NCI-H2196 treated with DMSO at 0.1 percent for 48 hours (cell line): ENCODE measurements around the gene F13A1.

Experiments
- DNase-seq: peaks from one replicate; lab custom pipeline; 2025; ENCODE audit not compliant: unreplicated experiment; lab: John Stamatoyannopoulos, UW

The F13A1 gene

DNA sequence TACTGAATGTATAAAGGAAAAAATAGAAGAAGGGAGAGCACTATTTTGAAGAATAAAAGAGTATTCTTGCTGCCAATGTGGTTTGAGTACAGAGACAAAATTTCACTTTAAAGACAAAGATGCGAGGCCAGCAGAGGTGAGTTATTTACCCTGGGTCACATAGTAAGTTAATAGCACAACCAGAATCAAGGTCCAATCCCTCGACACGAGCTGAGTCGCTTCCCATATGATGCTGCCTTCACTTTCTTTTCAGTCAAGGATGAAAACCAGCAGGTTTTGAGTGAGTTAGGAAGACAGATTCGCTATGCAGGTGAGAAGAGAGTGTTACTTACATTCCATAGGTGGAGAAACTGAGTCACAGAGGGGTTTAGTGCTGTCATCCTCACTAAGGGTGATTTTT is 75.8 kb downstream of the F13A1 start:
- no peak for DNase-seq

DNA sequence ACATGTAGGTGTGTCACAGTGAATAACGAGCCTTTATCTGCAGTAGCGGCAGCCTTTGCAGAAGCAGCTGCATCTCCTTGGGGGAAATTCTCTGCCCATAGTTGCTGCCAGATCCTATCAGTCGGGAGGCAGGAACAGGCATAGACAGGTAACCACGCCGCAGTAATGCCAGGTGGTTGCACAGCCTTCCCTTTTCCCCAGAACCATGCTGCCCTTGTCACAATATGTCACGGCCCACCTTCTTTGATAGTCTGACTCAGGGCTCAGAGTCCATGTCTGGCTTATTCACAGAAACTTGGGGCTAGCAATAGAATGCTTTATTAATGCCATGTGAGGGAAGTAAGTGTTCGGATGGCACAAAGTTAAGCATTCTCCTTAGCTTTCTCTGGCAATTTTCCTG is 76.6 kb downstream of the F13A1 start:
- no peak for DNase-seq

DNA sequence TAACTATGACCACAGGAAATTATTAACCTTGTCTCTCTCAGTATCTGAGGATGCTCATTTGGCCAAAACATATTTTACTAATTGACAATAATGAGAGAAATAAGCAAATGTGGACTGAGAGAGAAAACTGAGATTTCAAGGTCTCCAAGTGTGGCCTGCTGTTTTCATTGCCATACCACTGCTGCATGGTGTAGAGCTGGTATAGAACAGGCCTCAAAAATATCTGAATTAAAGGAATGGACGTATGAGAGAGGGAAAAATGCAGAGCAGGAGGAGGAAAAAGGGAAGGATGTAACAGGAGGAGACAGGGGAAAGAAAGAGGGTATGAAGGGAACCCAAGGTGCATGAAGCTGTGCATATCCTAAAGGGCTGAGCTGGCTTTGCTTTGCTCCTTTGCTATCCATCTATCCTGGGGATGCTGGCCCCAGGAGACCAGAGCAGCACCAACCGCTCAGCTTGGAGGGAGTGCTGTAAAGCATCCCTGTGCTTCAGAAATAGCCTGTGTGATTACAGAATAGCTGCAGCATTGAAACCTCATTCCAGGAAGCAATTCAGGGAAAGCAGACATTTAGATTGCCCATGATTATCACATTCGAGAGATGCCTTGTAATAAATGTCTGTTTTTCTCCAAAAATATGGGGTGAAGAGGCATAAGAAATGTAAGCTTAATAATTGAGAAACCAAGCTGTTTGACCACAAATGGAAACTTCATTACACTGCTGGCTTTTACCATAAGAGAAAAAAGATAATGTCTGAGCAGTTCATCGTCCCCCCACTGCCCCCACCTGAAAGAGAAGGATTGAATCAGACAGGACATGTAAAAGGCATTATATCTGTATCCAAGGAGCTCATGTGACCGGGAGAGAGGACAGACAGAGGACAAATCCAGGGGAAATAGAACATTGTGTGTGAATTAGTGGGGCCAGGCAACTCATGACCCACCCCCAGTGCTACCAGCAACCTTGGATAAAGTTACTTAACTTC is 80.6 kb downstream of the F13A1 start:
- no peak for DNase-seq

DNA sequence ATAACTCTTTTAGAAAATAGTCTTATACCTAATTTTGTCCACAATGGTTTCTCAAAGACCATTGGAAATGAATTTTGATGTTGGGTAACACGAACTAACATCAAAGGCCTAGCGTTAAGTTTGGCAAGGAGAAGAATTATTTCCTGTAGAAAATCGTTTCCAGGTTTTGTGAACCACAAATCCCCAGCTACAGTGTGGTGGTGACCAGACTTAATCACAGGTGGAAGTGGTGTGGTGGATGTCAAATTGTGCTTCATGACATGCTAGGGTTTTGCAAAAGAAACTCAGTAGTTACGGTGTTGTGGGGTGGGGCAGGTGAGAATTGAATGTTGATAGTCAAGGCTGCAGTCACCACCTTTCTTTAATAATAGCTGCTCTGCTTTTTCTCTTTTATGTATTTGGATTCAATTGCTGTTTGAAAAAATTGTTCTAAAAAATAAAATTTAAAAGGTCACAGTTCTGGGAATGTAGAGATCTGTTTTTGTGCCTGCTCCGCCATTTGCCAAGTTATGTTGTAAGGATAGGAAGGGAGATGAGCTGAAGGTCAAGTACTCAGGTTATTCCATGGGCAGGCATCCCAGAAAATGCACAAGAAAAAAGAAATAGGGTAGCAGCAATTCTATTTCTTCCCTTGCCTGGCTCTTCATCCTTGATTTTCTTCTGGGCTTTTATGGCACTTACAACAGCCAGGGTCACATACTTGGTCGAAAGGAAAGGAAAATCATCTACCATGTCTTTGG is 83.6 kb downstream of the F13A1 start:
- no peak for DNase-seq

DNA sequence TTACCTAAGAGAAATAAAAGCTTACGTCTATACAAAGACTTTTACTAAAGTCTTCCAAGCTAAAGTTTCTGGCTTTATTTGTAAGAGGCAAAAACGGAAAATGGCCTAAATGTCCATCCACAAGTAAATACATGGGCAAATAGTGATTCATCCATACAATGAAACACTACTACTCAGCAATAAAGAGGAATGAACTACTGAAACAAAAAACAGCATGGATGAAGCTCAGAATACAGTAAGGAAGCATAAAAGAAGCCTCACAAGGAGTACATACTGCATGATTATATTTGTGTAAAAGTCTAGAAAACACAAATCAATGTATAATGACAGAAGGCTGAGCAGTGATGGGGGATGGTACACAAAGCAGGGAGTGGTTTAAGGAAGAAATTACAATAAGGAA is 84.7 kb downstream of the F13A1 start:
- no peak for DNase-seq

DNA sequence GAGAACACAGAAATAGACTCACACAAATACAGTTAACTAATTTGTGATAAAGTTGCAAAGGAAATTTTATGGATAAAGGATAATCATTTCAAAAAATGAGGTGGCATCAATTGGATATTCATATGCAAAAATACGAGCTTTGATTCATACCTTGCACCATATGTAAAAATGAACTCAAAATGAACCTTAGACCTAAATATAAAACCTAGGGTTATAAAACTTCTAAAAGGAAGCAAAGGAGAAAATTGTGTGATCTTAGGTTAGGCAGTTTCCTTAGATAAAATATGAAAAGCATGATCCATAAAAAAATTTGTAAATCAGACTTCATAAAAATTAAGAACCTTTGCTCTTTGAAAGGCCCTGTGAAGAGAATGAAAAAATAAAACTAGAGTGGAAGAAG is 85.5 kb downstream of the F13A1 start:
- DNase-seq = no peak

DNA sequence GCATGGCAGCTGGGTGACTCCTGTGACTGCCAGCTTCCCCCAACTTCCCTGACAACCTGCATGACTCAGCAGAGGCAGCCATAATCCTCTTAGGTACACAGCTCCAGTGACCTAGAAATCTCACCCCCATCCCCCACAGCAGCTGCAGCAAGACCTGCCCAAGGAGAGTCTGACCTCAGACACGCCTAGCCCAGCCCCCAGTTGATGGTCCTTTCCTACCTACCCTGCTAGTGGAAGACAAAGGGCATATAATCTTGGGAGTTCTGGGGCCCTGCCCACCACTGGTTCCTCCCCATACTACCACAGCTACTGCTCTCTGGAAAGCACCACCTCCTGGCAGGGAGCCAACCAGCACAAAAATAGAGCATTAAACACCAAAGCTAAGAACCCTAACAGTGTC is 90.2 kb downstream of the F13A1 start:
- no peak for DNase-seq

DNA sequence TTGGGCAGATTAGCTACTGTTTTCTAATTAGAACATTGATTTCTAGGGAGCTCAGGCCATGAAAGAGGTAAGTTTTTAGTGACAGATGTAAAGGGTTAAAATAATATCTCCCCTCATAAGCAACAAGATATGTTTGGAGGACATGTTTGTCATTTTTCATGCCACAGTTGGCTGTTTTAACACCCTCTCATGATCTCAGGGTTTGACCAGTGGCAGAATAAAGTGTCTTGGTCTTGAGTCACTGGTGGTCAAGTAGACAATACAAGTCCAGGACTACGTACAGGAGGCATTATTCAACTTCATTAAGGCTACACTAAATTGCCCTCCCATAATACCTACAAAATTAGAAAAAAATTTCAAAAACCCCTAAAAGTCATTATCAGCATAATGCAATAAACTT is 92.6 kb downstream of the F13A1 start:
- DNase-seq = no peak

DNA sequence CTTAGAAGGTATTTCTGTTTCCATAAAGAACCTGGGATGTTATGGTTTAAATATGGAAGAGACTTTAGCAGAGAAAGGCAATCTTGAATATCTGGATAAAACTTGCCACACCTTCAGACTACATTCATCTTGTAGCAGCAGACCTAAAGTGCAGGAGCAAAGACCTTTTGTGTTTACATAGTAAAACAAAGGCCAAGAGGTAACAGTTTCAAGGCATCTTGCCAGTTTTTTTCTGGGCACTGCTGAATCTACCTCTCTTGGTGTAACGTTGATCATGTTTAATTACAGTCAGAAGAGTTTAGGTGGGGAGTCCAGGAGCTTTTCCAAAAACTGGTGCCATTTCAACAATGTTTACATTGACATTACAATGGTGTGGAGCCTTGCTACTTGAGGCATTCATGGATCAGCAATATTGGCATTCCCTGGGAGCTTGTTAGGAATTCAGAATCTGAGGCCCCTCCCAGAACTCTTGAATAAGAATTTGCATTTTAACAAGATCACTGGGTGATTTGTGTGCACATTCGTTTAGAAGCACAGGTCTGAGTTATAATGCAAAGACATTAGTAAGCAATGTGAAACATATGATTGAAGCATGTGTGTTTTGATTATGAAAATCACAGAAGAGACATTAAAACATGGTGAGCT is 94.5 kb downstream of the F13A1 start:
- no peak for DNase-seq

DNA sequence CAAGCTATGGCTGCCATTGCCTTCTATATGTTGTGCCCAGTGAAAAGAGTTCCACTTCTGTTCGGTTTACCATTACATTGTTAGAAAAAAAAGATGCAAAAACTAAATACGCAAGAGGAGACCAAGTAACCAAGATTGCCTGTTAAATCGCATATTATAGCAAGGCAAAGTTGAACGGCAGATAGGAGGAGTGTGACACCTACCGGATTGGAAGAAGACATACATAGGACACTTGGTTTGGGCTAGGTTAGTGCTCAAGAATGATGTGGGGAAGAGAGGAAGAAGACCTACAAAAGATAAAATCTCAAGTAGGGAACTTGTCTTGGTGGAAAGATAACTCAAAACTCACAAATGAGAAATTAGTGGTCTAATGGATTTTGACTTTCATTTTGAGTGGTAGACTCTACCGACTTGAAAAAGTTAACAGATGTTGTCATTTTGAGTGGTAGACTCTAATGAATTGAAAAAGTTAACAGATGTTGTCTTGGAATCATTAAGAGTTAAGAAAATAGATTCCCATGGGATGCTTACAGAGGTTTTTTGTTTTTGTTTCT is 95.5 kb downstream of the F13A1 start:
- no peak for DNase-seq

DNA sequence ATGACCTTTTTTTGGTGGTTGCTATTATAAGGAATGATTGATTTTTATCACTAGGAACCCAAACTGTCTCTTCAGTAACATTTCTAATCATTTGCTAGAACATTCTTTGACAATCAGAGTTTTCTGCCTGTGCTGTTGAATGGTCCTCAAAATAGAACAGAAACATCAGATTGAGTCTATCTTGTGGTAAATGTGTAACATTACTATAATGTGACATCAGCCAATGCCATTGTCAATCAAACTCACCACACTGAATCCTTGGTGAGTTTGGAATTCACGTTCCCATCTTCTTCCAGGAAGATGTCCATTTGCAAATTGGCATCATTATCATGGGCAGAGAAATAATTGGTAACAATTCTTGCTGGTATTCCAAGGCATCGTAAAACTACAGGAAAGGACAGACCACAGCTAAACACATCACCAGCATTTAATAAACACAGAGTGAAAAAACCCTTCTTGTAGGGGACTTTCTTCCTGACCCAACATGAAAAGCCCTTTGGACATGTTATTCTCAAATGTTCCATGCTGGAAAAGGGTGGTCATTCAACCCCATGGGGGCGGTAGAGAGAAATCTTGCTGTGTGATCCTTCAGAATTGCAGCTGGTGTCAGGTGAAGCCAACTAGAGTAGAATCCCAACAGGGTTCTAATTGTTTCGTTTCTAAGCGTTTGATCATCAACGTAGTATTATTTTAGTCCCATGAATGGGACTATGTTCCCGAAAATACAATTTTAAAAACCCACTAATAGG is 98.5 kb downstream of the F13A1 start:
- DNase-seq = no peak

DNA sequence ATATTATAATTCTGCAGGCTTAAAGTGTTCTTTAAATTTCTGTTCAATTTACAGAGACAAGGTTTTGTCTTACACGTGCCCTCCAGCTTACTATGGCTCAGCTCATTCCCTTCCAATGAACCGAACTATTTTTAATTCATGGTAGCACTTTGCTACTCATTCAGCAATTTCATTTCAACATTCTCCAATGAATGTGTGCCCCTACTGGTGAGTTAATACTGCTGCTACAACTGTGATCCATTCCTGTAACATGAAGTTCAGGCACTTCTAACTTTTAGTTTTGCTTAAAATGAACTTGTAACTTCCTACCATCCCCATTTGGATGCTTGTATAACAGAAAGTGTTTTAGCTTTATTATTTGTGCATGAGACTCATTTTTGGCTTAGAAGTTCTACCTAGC is 99.7 kb downstream of the F13A1 start:
- no peak for DNase-seq

DNA sequence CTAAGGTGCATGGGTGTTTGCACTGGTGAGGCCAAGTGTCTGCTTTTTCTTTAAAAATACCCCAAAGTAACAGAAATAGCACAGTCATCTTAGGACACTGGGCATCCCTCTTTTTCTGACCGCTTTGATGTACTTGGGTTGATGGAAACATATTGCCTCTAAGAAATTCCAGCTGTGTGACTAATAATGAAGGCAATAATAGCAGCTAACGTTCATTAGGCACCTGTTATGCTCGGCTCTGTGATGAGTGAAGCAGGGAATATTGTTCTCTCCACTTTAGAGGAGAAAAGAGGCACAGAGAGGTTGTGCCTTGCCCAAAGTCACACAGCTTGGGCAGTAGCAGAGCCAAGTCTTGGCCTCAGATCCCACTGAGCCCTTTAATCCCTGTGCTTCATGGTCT is 100.7 kb downstream of the F13A1 start:
- no peak for DNase-seq

DNA sequence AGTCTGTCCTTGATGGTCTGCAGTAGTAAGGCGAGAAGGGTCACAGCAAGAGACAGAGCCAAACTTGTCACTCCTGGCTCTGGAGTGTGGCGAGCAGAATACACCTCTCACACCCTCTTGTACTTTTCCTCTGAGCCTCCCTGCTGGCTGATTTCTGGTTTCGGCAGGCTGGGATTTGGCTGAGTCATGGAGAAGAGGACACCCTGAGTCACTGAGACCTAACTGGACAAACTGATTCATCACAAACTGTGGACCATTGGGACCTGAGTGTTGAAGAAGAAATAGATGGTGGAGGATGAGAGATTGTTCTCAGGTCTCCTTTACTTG is 101.7 kb downstream of the F13A1 start:
- DNase-seq = no peak

DNA sequence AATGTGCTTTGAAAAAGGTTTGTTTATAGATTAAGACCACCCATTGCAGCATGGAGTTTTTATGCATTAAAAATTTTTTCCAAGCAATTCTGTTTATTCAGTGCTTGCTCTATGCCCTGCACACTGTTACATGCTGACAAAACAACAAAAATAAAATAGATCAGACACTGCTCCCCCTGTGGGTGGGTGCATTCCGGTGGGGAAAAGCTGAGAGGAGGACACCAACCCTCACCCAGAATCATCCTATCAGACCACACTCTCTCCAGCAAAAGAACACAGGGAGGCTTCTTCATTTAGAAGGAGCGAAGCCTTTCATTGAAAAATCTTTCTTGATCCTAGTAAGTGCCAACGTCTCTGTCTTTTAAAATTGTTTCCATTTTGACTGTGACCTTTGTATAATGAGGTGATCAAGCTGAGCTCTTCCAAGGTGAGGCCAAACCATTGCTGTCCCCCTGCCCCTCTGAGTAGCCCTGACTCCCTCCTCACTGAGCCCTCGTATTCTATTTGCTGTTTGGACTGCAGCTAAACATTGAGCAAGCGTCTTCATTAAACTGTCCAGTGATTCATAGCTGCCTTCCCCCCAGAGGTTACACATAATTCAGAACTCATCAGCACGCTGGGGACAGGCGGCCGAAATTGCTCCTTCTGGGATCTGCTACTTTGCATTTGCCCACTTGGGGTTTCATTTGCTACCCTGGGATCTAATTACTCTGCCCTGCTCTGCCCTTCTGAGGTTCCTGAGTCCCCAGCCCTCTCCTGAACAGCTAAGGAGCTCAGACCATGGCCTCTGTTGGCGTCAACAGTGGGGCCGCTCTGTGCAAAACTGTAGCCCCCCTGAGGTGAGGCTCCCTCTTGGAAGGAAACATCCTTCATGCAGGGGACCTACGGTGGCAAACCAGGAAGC is 102.4 kb downstream of the F13A1 start:
- no peak for DNase-seq

DNA sequence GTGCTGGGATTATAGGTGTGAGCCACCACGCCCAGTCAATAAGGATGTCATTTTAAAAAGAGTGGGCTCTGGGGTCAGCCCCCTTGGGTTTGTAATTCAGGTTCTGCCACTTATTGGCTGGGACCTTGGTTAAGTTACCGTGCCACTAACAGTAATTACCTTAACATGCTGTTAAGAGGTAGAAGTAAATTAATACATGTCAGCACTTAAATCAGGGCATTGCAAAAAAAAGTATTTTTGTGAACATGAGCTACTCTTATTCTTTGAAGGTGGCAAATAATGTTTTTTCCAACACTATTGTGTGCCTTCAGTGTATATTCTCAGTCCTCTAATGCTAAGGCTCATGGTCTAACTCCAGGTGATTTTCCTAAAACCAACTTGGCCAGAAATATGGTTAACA is 109.5 kb downstream of the F13A1 start:
- DNase-seq = no peak

DNA sequence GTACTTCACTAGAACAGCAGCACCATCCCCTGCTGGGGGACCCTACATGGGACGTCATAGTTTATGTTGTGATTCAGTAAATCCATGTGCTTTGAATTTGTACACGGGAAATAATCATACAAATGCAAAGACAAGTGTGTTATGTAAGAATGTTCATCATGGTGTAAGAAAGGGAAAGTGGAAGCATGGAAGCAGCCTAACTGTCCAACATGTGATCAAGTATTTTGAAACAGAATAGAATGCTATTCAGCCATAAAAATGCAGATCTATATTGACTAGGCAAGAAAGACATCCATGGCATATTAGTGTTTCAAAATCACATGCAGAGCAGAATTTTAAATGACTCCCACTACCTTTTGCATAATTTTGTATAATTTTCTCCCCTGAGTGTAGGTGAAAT is 117.6 kb downstream of the F13A1 start:
- DNase-seq = no peak

DNA sequence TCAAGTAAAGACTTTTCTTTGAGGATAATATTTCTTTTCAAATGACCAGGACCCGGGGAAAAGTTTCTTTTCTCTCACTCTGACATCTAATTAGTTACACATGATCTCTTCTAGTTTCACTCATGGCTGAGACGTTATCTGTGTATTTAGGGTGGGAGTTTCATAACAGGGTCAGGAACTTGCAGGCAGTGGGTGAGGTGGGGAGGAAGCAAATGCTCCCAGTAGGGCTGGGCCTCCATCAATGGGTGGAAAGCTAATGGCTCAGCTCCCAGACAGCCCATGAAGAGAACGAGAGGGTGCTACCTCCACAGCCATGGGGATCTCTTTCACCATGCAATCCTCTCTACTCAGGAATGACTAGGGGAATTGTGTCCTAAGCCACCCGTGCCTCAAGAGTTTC is 119.3 kb downstream of the F13A1 start:
- DNase-seq = no peak

DNA sequence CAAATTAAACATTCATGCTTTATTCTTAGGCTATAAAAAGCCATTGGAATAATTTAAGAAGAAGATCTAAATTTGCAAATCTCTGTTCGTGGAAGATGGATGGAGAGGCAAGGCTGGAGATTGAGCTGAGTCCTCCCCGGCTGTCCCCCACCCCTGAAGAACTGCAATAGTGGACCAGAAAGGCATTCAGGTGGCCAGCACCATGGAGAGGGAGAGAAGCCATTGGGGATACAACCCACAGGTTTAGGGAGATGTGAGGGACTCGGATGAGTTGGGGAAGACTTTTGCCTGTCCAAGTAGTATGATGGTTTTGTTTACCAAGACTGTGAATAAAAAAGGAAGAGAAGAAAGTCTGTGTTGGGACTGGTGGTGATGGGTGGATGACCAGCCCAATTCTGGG is 120.8 kb downstream of the F13A1 start:
- no peak for DNase-seq

DNA sequence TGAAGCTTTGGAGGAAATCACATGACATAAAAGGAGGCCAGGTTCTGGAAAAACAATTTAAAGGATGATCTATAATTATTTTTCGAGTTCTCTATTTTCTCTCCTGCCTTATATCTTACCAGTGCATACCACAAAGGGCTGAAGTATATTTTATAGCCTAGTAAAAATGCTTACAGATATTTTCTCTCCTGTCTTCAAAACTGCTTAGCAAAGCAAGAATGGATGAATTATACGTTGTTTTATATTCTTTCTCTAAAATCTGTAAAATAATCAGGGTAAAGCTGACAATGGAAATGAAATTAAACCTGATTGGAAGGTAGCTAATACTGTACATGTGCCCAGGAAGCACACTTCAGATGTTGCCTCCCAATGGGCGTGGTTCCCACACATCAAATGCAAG is 123.7 kb downstream of the F13A1 start:
- no peak for DNase-seq
